ENCODE measurements around the gene SPC25.
"Not testable (repeated sequence)": the region's sequence is repeated elsewhere in the genome, so short reads cannot be mapped to it uniquely, and the experiment has no call there.

SPC25 gene

GRCh38 chr2:168901003-168901402, 10.8 kb upstream of the SPC25 start, which contains the start of gene G6PC2:
Gene G6PC2, plus strand, starts transcription at chr2:168901291. Its CDS starts 41 bp downstream, at chr2:168901332.
- DNase-seq (ENCODE audit: low read depth), result no peak

GRCh38 chr2:168897449-168897848, 7.2 kb upstream of the SPC25 start:
- DNase-seq (ENCODE audit: low read depth), result no peak

GRCh38 chr2:168896783-168897182, 6.6 kb upstream of the SPC25 start:
- no peak for DNase-seq (ENCODE audit: low read depth)

GRCh38 chr2:168895771-168896170, 5.5 kb upstream of the SPC25 start:
- no peak for DNase-seq (ENCODE audit: low read depth)

- no peak for DNase-seq (ENCODE audit: low read depth)
These were observed 4.5 kb upstream of the SPC25 start for GRCh38 chr2:168894720-168895119.

GRCh38 chr2:168894101-168894500, 3.9 kb upstream of the SPC25 start:
- DNase-seq (ENCODE audit: low read depth), result no peak

- DNase-seq (ENCODE audit: low read depth), result no peak
These were observed 2.1 kb upstream of the SPC25 start for GRCh38 chr2:168892327-168892726.

- no peak for DNase-seq (ENCODE audit: low read depth)
These were observed 610 bp downstream of the SPC25 start for GRCh38 chr2:168889635-168890005.

- no peak for DNase-seq (ENCODE audit: low read depth)
These were observed 5.3 kb downstream of the SPC25 start for GRCh38 chr2:168884975-168885374.

GRCh38 chr2:168882163-168882562, 8.1 kb downstream of the SPC25 start:
- DNase-seq (ENCODE audit: low read depth), result not testable (repeated sequence)

GRCh38 chr2:168874368-168875054, 15.7 kb downstream of the SPC25 start:
- no peak for DNase-seq (ENCODE audit: low read depth)

GRCh38 chr2:168870824-168871223, 19.4 kb downstream of the SPC25 start:
- DNase-seq (ENCODE audit: low read depth), result not testable (repeated sequence)

- DNase-seq (ENCODE audit: low read depth), result not testable (repeated sequence)
These were observed 19.9 kb downstream of the SPC25 start for GRCh38 chr2:168870369-168870768.

GRCh38 chr2:168867164-168867563, 23.1 kb downstream of the SPC25 start:
- not testable (repeated sequence) for DNase-seq (ENCODE audit: low read depth)

GRCh38 chr2:168858146-168858545, 32.1 kb downstream of the SPC25 start:
- no peak for DNase-seq (ENCODE audit: low read depth)

- no peak for DNase-seq (ENCODE audit: low read depth)
These were observed 34.6 kb downstream of the SPC25 start for GRCh38 chr2:168855601-168856000.

GRCh38 chr2:168854651-168855050, 35.6 kb downstream of the SPC25 start:
- DNase-seq (ENCODE audit: low read depth), result no peak

GRCh38 chr2:168853471-168853870, 36.8 kb downstream of the SPC25 start:
- DNase-seq (ENCODE audit: low read depth), result no peak

GRCh38 chr2:168852481-168852880, 37.7 kb downstream of the SPC25 start:
- no peak for DNase-seq (ENCODE audit: low read depth)

GRCh38 chr2:168851674-168852320, 38.4 kb downstream of the SPC25 start:
- DNase-seq (ENCODE audit: low read depth), result peak; percentile 44

- no peak for DNase-seq (ENCODE audit: low read depth)
These were observed 39.4 kb downstream of the SPC25 start for GRCh38 chr2:168850846-168851245.

- peak; percentile 4 for DNase-seq (ENCODE audit: low read depth)
These were observed 40.6 kb downstream of the SPC25 start for GRCh38 chr2:168849610-168850009.

GRCh38 chr2:168848225-168848624, 42.0 kb downstream of the SPC25 start:
- DNase-seq (ENCODE audit: low read depth), result peak; percentile 39

- DNase-seq (ENCODE audit: low read depth), result no peak
These were observed 47.0 kb downstream of the SPC25 start for GRCh38 chr2:168843253-168843652.

Data from fibroblast of gingiva (primary cell).